HepG2 (cell line): Measurements from ENCODE around the gene SQOR. TPM values are rescaled to one million over a fixed set of nuclear protein-coding genes. Genes with fewer than 3 reads are reported as not detected.

Source experiments
- AKAP8 ChIP-seq: sonication (generic); formaldehyde crosslinking; IDR thresholded peaks from 2 replicates; pipeline ENCODE4 v1.5.1; 2020; ENCODE audit warnings: mild to moderate bottlenecking, missing genetic modification reagents
- ATAD3A ChIP-seq: sonication (generic); formaldehyde crosslinking; IDR thresholded peaks from 2 replicates; pipeline ENCODE4 v1.4.0; 2020; ENCODE audit warnings: missing genetic modification reagents
- FUBP1 ChIP-seq: sonication (generic); formaldehyde crosslinking; IDR thresholded peaks from 2 replicates; pipeline ENCODE4 v1.5.1; 2020; ENCODE audit warnings: missing genetic modification reagents, mild to moderate bottlenecking, borderline replicate concordance
- IRF9 ChIP-seq: sonication (generic); formaldehyde crosslinking; IDR thresholded peaks from 2 replicates; pipeline ENCODE4 v1.8.0; 2022; ENCODE audit warnings: missing genetic modification reagents, mild to moderate bottlenecking, borderline replicate concordance
- NRL ChIP-seq: sonication (generic); formaldehyde crosslinking; IDR thresholded peaks from 2 replicates; pipeline ENCODE4 v1.5.0; 2020; ENCODE audit warnings: missing genetic modification reagents, mild to moderate bottlenecking, moderate library complexity, borderline replicate concordance
- TCF7L2 ChIP-seq: IDR thresholded peaks from 2 replicates; pipeline ENCODE4 v1.6.1; 2011; ENCODE audit warnings: mild to moderate bottlenecking, low read depth, low read length, moderate library complexity
- ZNF101 ChIP-seq: sonication (generic); formaldehyde crosslinking; IDR thresholded peaks from 2 replicates; pipeline ENCODE4 v1.4.0; 2020; ENCODE audit warnings: mild to moderate bottlenecking, low read depth, missing genetic modification reagents, borderline replicate concordance
- ZNF138 ChIP-seq: sonication (generic); formaldehyde crosslinking; IDR thresholded peaks from 2 replicates; pipeline ENCODE4 v1.5.0; 2020; ENCODE audit warnings: mild to moderate bottlenecking, low read depth, missing genetic modification reagents
- ZNF367 ChIP-seq: sonication (generic); formaldehyde crosslinking; IDR thresholded peaks from 2 replicates; pipeline ENCODE4 v1.4.0; 2020; ENCODE audit warnings: missing genetic modification reagents, borderline replicate concordance
- ZNF446 ChIP-seq: sonication (generic); formaldehyde crosslinking; IDR thresholded peaks from 2 replicates; pipeline ENCODE4 v1.5.0; 2020; ENCODE audit warnings: mild to moderate bottlenecking, missing genetic modification reagents
- ZNF616 ChIP-seq: sonication (generic); formaldehyde crosslinking; IDR thresholded peaks from 2 replicates; pipeline ENCODE4 v1.5.0; 2020; ENCODE audit warnings: low read depth, mild to moderate bottlenecking, missing genetic modification reagents
- ZNF678 ChIP-seq: sonication (generic); formaldehyde crosslinking; IDR thresholded peaks from 2 replicates; pipeline ENCODE4 v1.4.0; 2020; ENCODE audit warnings: mild to moderate bottlenecking, missing genetic modification reagents
- ZNF773 ChIP-seq: sonication (generic); formaldehyde crosslinking; IDR thresholded peaks from 2 replicates; pipeline ENCODE4 v1.4.0; 2020; ENCODE audit warnings: missing genetic modification reagents, borderline replicate concordance
- ZSCAN22 ChIP-seq: sonication (generic); formaldehyde crosslinking; IDR thresholded peaks from 2 replicates; pipeline ENCODE4 v1.4.0; 2020; ENCODE audit warnings: mild to moderate bottlenecking, missing genetic modification reagents
- polyA plus RNA-seq, 8 experiments: library from polyadenylated mRNA; depleted of rRNA in 3 of 8; stranded (reverse) in 7 of 8; unstranded in 1 of 8; fragments of >200 nt; fragmentation: Illumina TruSeq in 4 of 8; extraction: Trizol in 4 of 8; gene quantifications; 2 replicates each; pipeline versions ENCODE4 v1.2.1 to v1.2.3, GENCODE V29; 2011 to 2016; ENCODE audit warnings: low read depth in 4 of 8, missing spikeins in 1 of 8, mixed read lengths in 1 of 8; ENCODE audit not compliant: insufficient read depth in 1 of 8
- total RNA-seq, 5 experiments: library from RNA; depleted of rRNA; stranded (reverse); fragments of >200 nt; fragmentation: Illumina TruSeq; extraction: Trizol; gene quantifications; 2 replicates each; pipeline ENCODE4 v1.2.3, GENCODE V29; 2016; ENCODE audit warnings: low read depth in 1 of 5
- TF ChIP-seq, protein P1 (sequence below): sonication (generic); formaldehyde crosslinking; conservative IDR thresholded peaks from 2 replicates; pipeline ENCODE4 v1.4.0; 2020; ENCODE audit warnings: mild to moderate bottlenecking, missing genetic modification reagents, moderate library complexity
- TF ChIP-seq, protein P2 (sequence below): sonication (generic); formaldehyde crosslinking; IDR thresholded peaks from 2 replicates; pipeline ENCODE4 v1.5.0; 2020; ENCODE audit warnings: missing genetic modification reagents
- TF ChIP-seq, protein P3 (sequence below): fragments of 450-650 bp; IDR thresholded peaks from 2 replicates; pipeline ENCODE4 v1.6.1; 2016
- TF ChIP-seq, protein P4 (sequence below): IDR thresholded peaks from 2 replicates; pipeline ENCODE4 v1.6.1; 2016; ENCODE audit warnings: mild to moderate bottlenecking

SQOR gene
- total and polyA plus RNA-seq, 2 of the 13 experiments (the other 11 are each of a cell fraction or from before 2014, with no cell fraction given) = 19.3 to 19.4 TPM

DNA sequence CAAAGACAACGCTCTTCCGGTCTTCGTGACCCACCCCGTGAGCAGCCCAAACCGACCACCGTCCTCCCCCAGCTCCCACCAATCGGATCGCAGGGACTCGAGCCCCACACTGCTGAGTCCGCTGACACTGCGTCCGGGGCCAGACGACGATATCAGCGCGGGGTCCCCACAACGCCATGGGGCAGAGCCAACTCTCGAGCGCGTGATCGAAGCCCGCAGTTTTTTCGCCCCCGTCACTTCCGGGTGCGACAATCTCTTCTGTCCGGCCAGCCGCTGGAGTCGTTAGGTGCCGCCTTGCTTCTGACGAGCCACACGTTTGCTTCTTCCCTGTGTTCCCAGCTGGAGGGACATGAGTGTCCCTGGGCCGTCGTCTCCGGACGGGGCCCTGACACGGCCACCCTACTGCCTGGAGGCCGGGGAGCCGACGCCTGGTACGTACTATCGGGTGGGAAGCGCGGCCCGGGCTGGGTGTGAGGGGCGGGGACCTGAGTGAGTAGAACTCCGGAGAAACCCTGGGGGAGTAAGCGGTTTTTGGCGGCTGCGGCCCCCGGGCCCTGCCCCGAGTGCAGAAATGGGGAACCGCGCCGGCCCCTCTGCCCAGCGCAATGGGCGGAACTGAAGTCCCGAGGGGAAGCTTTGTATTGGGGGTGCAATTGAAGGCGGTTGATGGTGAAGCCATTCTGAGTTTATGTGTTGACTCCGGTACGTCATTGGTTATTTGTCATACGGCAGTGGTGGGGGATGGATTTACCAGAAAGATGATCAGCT is 47.5 kb upstream of the SQOR start, which contains the start of gene BLOC1S6 (continued):
- TF ChIP-seq FUBP1 (CRISPR knock-in tag) = no peak
- TF ChIP-seq ZNF138 (CRISPR knock-in tag) = no peak
- 0 out of 2 replicates have a peak, but pooled peaks have one; percentile 58 for TF ChIP-seq AKAP8
- TF ChIP-seq, protein P1, sequence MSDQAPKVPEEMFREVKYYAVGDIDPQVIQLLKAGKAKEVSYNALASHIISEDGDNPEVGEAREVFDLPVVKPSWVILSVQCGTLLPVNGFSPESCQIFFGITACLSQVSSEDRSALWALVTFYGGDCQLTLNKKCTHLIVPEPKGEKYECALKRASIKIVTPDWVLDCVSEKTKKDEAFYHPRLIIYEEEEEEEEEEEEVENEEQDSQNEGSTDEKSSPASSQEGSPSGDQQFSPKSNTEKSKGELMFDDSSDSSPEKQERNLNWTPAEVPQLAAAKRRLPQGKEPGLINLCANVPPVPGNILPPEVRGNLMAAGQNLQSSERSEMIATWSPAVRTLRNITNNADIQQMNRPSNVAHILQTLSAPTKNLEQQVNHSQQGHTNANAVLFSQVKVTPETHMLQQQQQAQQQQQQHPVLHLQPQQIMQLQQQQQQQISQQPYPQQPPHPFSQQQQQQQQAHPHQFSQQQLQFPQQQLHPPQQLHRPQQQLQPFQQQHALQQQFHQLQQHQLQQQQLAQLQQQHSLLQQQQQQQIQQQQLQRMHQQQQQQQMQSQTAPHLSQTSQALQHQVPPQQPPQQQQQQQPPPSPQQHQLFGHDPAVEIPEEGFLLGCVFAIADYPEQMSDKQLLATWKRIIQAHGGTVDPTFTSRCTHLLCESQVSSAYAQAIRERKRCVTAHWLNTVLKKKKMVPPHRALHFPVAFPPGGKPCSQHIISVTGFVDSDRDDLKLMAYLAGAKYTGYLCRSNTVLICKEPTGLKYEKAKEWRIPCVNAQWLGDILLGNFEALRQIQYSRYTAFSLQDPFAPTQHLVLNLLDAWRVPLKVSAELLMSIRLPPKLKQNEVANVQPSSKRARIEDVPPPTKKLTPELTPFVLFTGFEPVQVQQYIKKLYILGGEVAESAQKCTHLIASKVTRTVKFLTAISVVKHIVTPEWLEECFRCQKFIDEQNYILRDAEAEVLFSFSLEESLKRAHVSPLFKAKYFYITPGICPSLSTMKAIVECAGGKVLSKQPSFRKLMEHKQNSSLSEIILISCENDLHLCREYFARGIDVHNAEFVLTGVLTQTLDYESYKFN (CRISPR knock-in tag) = peak; percentile 56
- TF ChIP-seq, protein P2, sequence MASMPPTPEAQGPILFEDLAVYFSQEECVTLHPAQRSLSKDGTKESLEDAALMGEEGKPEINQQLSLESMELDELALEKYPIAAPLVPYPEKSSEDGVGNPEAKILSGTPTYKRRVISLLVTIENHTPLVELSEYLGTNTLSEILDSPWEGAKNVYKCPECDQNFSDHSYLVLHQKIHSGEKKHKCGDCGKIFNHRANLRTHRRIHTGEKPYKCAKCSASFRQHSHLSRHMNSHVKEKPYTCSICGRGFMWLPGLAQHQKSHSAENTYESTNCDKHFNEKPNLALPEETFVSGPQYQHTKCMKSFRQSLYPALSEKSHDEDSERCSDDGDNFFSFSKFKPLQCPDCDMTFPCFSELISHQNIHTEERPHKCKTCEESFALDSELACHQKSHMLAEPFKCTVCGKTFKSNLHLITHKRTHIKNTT (CRISPR knock-in tag) = no peak
- TF ChIP-seq, protein P3, sequence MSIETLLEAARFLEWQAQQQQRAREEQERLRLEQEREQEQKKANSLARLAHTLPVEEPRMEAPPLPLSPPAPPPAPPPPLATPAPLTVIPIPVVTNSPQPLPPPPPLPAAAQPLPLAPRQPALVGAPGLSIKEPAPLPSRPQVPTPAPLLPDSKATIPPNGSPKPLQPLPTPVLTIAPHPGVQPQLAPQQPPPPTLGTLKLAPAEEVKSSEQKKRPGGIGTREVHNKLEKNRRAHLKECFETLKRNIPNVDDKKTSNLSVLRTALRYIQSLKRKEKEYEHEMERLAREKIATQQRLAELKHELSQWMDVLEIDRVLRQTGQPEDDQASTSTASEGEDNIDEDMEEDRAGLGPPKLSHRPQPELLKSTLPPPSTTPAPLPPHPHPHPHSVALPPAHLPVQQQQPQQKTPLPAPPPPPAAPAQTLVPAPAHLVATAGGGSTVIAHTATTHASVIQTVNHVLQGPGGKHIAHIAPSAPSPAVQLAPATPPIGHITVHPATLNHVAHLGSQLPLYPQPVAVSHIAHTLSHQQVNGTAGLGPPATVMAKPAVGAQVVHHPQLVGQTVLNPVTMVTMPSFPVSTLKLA = peak; percentile 57
- TF ChIP-seq ZNF367 = no peak
- TF ChIP-seq, protein P4, sequence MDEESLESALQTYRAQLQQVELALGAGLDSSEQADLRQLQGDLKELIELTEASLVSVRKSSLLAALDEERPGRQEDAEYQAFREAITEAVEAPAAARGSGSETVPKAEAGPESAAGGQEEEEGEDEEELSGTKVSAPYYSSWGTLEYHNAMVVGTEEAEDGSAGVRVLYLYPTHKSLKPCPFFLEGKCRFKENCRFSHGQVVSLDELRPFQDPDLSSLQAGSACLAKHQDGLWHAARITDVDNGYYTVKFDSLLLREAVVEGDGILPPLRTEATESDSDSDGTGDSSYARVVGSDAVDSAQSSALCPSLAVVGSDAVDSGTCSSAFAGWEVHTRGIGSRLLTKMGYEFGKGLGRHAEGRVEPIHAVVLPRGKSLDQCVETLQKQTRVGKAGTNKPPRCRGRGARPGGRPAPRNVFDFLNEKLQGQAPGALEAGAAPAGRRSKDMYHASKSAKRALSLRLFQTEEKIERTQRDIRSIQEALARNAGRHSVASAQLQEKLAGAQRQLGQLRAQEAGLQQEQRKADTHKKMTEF (CRISPR knock-in tag) = peak; percentile 96
- peak; percentile 96 for TF ChIP-seq ZNF446 (CRISPR knock-in tag)
- no peak for TF ChIP-seq ZNF773 (CRISPR knock-in tag)
- no peak for TF ChIP-seq ZNF616 (CRISPR knock-in tag)
- TF ChIP-seq ZNF678 (CRISPR knock-in tag) = 0 out of 2 replicates have a peak, but pooled peaks have one; percentile 32
- peak; percentile 92; the same call in 1 of the 2 replicates for TF ChIP-seq NRL (CRISPR knock-in tag)
- peak; percentile 86; the same call in 1 of the 2 replicates for TF ChIP-seq IRF9
- no peak for TF ChIP-seq ZNF101 (CRISPR knock-in tag)
- TF ChIP-seq ATAD3A = no peak
- no peak for TF ChIP-seq TCF7L2
- no peak for TF ChIP-seq ZSCAN22 (CRISPR knock-in tag)
